HG03575 (cell line): ENCODE results near the gene ASB4.
"Not testable (repeated sequence)": the region's sequence is repeated elsewhere in the genome, so short reads cannot be mapped to it uniquely, and the experiment has no call there.

Source experiments
- ATAC-seq: cut with Tn5 transposase; IDR thresholded peaks from one replicate; pipeline ENCODE4 v1.9.1; 2021; ENCODE audit not compliant: unreplicated experiment, insufficient number of reproducible peaks, low FRiP score; ENCODE audit errors: extremely low read depth

ASB4 gene, protein sequence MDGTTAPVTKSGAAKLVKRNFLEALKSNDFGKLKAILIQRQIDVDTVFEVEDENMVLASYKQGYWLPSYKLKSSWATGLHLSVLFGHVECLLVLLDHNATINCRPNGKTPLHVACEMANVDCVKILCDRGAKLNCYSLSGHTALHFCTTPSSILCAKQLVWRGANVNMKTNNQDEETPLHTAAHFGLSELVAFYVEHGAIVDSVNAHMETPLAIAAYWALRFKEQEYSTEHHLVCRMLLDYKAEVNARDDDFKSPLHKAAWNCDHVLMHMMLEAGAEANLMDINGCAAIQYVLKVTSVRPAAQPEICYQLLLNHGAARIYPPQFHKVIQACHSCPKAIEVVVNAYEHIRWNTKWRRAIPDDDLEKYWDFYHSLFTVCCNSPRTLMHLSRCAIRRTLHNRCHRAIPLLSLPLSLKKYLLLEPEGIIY

DNA sequence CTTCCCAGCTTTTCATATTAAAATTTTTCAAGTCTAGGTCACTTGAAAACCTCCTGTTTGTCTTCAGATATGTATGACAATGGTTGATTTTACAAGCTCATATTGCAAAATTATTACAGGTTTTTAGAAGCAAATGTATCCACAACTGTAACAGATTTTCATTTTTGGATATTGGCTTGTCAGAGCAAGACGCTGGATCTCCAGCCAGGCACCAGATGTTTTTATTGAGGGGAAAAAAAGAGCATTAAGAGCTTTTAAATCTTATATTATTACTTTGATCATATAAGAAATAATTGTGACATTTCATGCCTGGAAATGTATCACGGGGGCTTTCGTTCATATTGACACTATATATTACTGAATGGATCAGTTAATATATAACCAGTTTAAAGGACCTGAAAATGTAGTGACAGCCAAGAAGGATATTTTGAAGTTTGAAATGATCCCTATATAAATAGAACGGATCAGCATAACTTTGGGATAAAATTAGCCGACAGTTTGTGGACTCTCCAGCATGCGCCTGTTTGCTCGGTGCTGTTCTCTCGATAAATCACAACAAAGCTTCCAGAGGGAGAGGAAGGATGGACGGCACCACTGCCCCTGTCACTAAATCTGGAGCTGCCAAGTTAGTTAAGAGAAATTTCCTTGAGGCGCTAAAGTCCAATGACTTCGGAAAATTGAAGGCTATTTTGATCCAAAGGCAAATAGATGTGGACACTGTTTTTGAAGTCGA, at the start of gene ASB4:
TSS of gene ASB4 (plus strand) at position 553 of the 733 bp plus-strand sequence. CDS start at position 582, 29 bp downstream.
- ATAC-seq: no peak

DNA sequence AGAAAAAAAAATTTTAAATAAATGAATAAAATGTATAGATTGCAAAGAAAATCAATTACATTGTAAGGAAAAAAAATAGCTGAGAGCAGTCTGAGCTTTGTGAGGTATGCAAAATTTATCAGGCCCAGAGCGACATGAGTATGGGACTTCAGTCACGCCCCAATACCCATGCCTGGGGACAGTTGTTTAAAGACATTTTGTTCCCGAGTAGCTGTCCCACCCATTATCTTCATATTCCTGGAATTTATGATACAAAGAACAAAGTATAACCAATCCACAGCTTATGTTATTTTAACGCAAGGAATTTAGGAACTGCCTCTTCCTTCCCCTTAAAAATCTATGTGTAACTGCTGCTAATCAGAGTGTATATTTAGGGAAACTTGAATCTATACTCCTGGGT, 49.3 kb upstream of the ASB4 start:
- ATAC-seq: no peak

DNA sequence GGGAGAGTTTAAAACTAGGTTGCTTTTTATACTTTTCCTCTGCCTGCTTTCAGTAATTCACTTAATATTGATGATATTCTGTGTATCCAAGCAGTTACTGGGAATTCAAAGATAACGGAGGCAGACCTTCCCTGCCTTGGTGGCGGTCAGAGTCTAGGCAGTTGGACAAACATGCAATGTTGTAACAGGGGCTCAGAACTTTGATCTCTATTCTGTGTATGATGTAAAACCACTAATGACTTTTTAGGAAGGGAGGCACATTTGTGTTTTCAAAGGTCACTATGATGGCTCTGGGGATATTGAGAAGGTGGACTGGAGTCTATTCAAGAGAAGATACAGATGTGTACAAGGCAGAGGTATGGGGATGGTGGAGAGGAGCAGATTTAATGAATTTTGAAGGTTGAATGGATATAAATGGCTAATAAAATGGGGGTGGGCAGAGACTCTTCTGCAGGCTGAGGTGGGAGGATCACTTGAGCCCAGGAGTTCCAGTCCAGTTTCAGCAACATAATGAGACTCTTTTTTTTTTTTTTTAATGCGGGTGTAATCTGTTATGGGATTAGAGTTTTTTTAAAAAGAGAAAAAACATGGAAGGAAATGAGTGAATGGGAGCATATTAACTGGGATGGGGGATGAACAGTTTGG, 45.2 kb upstream of the ASB4 start:
- no peak for ATAC-seq

DNA sequence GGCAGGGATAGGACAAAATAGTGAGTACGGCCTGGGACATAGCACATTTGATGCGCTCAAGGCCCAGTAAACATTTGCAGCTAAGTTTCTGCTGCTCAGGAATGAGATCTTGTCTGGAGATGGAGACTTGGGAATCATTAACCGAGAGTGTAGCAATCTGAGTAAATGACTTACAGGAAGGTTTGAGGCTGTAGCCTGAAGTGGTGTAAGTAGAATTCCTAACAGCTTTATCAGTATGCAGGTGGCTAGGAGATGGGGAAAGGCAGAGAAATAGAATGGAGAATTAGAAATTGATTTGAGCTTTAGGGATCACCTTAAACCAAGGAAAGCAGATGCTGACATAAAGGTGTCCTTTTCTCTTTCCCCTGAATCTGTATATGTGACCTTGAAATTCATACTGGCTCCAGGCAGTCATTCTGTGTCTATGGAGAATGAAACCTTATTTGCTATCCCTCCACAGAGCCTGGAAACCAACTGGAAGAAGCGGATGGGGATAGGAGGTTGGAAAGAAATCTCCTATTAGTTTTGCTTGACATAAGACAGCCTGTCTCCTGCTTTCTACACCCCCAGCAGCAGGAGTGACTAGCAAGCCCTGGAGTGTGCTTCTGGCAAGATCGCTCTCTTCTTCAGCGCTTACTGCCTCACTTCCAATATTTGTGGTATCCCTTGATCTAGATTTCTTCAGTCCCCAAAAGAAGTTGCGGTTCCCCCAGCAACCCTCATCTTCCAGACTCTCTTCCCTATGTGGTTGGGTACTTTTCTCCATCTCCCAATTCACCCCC, 44.5 kb upstream of the ASB4 start:
- ATAC-seq: no peak

DNA sequence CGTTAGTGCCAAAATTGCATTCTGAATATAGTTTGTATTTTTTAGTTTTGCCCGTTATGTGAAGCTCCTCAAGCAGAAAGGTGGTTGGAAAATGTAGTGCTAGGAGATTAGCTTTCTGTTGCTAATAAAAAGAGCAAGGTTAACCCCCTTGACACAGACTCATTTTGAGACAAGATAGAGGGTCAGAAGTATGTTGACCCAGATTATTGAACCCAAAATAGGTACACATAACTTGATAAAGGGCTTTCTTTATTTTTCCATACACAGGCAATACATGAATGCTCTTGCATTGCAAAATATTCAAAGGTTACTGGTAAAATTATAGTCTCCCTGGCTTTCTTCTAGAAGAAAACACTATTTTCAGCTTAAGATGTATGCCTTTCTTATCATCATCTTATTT, 40.9 kb upstream of the ASB4 start:
- no peak for ATAC-seq

DNA sequence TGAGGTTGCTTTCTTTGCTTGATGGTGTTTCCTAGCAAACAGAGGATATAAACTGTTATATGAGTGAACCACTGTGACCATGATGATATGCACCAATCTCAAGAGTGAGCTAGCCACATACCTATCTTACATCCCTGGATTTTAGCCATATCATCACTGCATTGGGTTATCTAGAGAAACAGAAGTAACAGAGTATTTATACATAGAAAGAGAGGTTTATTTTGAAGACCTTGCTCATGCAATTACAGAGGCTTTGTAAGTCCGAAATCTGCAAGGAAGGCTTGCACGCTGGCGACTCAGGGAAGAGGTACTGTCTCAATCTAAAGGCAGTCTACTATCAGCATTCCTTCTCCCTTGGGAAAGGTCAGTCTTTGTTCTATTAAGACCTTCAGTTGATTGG, 39.1 kb upstream of the ASB4 start:
- no peak for ATAC-seq

DNA sequence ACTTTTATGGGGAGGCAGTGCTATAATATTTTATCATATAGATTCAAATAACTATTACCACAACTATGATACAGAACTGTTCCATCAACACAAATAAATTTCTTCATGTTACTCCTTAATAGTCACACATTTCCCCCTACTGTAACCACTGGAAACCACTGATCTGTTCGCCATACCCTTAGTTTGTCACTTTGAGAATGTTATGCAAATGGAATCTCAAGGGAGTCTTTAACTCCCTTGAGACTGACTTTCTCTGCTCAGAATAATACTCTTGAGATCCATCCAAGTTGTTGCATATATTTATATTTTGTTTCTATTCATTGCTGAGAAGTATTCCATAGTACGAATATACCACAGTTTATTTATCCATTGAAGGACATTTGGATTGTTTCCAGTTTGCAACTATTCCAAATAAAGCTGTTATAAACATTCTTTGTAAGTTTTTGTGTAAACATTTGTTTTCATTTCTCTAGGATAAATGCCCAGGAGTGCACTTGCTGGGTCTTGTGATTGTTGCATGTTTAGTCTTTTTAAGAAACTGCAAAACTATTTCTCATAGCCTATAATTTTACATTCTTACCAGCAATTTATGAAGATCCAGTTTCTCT, 31.2 kb upstream of the ASB4 start:
- ATAC-seq: no peak

DNA sequence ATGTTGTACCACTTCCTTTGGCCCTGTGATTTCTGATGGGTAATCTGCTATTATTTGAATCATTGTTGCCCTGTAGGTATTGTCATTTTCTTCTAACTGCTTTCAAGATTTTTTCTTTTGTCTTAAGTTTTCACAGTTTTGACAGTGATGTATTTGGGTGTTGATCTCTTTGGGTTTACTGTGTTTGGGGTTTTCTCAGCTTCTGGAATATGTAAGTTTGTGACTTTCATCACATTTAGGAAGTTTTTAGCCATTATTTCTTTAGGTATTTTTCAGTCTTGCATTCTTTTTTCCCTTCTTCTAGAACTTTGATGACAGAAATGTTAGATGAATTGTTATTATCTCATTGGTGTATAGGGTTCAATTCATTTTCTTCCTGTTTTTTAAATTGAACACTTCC, 27.8 kb upstream of the ASB4 start:
- ATAC-seq: no peak

DNA sequence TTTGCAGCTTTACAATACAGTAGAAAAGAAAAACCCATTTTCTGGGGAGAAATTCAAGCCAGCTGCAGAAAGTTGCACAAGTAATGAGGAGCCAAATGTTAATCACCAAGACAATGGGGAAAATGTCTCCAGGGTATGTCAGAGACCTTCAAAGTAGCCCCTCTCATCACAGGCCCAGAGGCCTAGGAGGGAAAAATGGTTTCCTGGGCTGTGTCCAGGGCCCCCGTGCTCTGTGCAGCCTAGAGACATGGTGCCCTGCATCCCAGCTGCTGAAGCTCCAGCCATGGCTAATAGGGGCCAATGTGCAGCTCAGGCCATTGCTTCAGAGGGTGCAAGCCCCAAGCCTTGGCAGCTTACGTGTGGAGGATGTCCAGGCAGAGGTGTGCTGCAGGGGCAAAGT, 25.1 kb upstream of the ASB4 start:
- not testable (repeated sequence) for ATAC-seq

DNA sequence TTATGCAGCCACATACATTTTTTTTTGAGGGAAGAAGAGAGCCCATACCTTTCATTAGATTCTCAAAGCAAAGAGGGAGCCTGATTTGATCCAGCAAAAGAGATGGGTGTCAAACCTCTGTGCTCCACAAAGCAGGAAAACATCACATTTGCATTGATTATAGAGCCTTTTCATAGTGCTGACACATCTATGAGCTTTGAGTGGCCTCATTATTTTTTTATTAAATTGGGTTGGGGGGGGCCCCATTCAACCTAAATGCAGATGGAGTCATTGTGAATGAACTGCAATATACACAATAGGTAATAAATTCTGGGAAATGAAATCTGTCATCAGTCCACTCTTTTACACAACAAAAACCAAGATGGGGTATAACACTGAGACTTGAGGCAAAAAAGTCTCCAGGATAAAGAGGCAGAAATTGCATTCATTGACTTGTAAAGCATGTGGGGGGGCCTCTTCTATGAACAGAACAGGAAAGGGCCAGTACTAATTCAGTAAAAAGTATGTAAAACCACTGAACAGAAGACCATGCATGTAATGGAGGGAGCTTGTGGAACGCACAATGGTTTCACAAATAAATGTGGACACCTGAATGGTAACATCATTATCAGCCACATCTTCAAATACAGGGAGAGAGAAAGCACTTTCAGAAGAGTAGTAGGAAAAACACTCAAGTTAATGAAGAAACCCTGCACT, 17.7 kb upstream of the ASB4 start:
- ATAC-seq: no peak

DNA sequence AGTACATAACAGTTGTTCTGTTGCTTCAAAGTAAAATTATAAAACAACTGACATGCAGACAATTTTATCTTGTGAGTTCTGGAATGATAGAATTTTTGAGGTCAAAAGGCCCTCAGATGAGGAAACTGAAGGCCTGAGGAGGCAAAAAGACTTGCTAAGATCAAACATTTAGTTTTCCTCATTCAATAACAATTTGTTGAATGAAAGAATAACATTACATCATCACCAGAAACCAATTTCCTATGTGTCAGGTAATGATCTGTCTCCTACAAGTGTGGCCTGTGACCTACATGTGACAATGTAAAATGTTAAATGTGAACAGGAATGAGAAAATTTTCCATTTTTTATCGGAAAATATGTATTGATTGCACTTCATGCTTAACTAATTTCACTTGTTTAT, 16.6 kb upstream of the ASB4 start:
- no peak for ATAC-seq

DNA sequence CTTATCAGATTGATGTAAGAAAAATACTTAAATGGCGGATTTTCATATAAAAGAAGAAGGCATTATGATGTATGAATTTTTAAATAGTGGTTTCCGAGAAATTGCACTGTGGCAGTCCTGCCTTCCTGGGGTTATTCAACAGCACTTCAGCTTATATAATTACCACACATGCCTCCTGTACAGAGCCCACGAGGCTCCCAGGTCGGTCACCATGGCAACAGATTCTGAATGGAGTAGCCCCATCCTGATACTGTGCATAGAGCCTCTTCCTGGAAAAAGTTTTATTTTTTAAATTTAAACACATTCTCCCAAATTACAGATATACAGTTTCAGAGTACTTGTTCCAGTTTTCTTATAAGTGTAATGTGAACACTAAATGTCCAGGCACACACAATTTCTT, 15.9 kb upstream of the ASB4 start:
- ATAC-seq: no peak

DNA sequence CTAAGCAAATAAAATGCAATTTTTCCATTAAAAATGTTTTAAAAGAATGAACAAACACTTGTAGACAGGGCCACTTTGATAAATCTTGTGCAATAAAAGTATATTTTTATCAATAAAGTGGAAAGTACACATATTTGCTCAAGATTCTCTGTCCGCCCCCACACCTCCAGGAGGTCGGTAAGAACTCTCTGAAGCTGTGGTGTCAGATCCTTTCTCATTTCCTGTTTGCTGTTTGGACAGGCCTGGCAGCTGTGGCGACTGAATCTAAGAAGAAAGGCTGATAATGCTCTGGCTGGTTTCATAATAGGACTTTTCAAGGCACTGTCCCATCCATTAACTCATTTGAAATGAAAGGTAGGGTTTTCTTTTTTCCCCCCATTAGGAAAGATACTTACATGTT, 15.3 kb upstream of the ASB4 start:
- ATAC-seq: peak; percentile 98

DNA sequence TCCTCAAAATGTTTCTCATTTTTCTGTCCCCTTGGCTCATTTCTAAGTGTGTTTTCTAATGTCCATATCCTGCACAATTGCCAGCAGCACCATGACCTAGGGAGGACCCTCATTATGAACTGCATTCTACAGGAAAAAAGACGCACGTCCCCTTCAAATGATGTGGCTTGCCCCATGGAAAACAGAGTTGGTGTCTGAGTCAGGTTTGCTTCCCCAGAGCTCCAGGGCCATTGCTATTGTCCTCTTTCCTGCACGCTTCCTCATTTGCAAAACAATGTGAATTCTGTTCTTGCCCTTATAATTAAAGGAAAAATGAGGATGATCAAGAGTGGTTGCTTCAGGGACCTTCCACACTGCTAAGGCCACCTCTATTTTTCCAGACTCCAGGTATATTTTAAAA, 14.7 kb upstream of the ASB4 start:
- ATAC-seq: no peak

DNA sequence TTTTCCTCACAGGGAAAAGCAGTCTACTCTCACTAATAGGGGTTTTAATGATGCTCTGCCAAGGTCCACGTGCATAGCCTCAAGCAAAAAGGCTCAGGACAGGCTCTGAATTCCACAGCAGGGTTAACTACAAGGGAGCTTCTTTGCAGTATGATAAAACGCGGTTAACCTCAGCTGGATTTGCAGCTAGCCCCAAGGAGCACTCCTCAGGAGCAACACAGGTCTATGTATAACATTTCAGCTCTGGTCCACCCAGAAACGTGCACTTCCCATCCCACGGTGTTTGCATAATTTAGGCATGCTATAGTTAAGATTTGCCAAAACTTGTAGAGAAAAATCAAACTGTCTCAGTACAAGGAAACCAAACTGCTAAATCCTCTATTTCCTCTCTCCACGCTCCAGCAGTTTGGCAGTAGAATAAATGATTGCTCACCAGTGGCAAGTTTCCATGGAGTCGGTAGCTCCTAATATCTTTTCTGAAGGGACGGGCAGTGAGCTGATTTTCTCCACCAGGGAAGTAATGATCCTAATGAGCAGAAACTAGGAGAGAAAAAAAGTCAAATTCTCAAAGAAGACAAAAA, 13.1 kb upstream of the ASB4 start:
- no peak for ATAC-seq

DNA sequence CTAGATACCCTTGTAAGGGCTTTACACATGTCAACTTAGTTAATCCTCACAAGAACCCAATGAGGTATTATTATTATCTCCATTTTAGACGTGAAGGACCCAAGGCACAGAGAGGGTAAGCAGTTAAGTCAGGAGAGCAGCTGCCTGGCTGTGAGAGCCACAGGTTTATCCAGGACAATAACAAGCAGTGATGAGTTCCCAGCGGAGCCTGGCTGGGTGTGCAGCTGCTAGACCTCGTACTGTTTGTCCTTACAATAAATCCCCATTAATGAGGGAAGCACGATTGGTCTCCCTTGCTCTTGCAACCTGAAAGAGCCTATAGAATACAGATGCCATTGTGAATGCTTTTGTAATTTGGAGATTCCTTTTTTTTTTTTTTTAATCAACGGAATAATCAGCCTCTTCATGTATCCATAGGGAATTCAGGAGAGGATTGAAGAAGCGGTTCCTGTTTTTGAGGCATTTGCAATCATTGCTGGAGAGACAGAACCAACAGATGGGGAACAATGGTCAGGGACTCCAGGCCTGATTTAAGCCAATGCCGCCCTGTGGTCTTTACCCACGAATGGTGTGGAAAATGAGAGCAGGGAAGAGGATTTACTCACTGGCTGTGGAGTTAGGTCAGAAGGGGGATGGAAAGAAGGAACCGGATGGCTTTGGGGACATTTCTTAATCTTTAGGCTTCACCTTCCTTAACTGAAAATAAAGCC, 12.3 kb upstream of the ASB4 start:
- ATAC-seq: no peak

DNA sequence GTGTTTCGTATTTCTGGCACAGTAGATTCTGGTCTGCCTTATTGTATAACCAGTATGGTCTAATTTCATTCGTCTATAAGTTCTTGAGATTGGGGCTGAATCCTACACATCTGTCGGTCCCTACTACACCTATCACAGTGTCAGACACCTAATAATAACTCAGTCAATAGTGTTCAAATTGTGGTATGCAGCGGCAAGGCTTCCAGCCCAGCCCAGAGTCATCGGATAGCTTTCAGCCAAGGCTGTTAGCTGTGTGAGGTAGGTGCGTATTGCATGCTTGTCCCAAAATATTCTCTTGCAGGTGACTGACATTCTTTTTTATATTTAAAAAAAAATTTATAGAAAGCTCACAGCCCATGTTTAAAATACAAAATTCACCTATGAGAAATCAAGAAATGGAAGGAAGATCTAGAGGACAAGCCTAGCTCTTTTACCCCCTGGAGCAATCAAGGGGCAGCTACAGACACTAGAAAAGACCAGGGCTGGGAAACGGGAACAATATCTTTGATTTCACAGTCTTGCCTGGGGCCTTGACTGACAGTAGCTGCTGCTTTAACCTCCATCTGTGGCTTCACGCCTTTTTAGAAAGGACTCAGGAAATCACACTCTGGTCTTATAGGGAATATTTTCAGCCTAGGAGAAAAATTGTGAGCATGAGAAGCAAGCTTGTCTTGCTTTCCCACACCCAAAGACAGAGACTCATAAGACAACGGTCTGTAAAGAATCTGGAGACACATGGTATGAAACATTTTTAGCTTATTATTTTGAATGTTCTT, 9.5 kb upstream of the ASB4 start:
- ATAC-seq: no peak
